Stomach smooth muscle (tissue), 2 donors: ENCODE results near the gene DIAPH2.

Experiments
- H3K27ac ChIP-seq: one replicate; pipeline ENCODE4 v1.7.0; 2013; ENCODE audit warnings: mild to moderate bottlenecking, low read length, inconsistent platforms
- H3K27me3 ChIP-seq, 2 donors: one replicate each; pipeline ENCODE4 v1.7.0; 2013; ENCODE audit warnings: low read length in 2 of 2; ENCODE audit not compliant: insufficient read depth in 2 of 2, control insufficient read depth in 1 of 2
- H3K36me3 ChIP-seq, 2 donors: one replicate each; pipeline ENCODE4 v1.7.0; 2013; ENCODE audit warnings: low read length in 2 of 2; ENCODE audit not compliant: control insufficient read depth in 2 of 2, insufficient read depth in 2 of 2
- H3K4me1 ChIP-seq: one replicate; pipeline ENCODE4 v1.7.0; 2013; ENCODE audit warnings: low read length; ENCODE audit not compliant: control insufficient read depth, insufficient read depth
- H3K4me3 ChIP-seq, 2 donors: one replicate each; pipeline ENCODE4 v1.7.0; 2013; ENCODE audit warnings: low read length in 2 of 2
- H3K9ac ChIP-seq, 2 donors: one replicate each; pipeline ENCODE4 v1.7.0; 2013; ENCODE audit warnings: low read length in 2 of 2, mild to moderate bottlenecking in 1 of 2
- H3K9me3 ChIP-seq, 2 donors: one replicate each; pipeline ENCODE4 v1.7.0; 2013; ENCODE audit warnings: low read length in 2 of 2; ENCODE audit not compliant: control insufficient read depth in 2 of 2
- donor health status: healthy.
- donor health status: Pancreatic carcinoma.

DIAPH2 gene

GRCh38 chrX:96861218-96861617 is 176.6 kb downstream of the DIAPH2 start:
- H3K27ac ChIP-seq = no peak overlapping the region
- no peaks in the 10 kb centered on the region for H3K27me3 ChIP-seq
- no peaks in the 10 kb centered on the region for H3K9me3 ChIP-seq
- H3K4me1 ChIP-seq = no peaks in the 10 kb centered on the region
- no peaks in the 10 kb centered on the region for H3K36me3 ChIP-seq
- no peak overlapping the region for H3K4me3 ChIP-seq
- no peak overlapping the region for H3K9ac ChIP-seq

GRCh38 chrX:96861661-96862060 is 177.0 kb downstream of the DIAPH2 start:
- Histone ChIP-seq H3K27ac (no peak overlapping the region), H3K9me3 (no peaks in the 10 kb centered on the region), H3K9ac (no peak overlapping the region)

GRCh38 chrX:96883608-96884007 is 199.0 kb downstream of the DIAPH2 start, which contains the start of gene RPA4:
TSS of gene RPA4 (plus strand) at chrX:96883908. CDS start at chrX:96884311, 403 bp downstream.
- Histone ChIP-seq H3K9ac (no peak within 1 kb of the TSS), H3K4me3 (no peak within 1 kb of the TSS), H3K36me3 (peaks cover 0 to 3% of the 10 kb centered on the region in 2 donors), H3K4me1 (no peaks in the 10 kb centered on the region), H3K27me3 (no peaks in the 10 kb centered on the region), H3K9me3 (no peaks in the 10 kb centered on the region), H3K27ac (no peak within 1 kb of the TSS)

More at GRCh38 chrX:96861661-96862060, 177.0 kb downstream of the DIAPH2 start:
- H3K36me3 ChIP-seq = no peaks in the 10 kb centered on the region
- no peaks in the 10 kb centered on the region for H3K27me3 ChIP-seq
- H3K4me3 ChIP-seq = no peak overlapping the region
- H3K4me1 ChIP-seq = no peaks in the 10 kb centered on the region

GRCh38 chrX:96884027-96884426 is 199.4 kb downstream of the DIAPH2 start:
- Histone ChIP-seq H3K4me3 (no peak overlapping the region), H3K27ac (no peak overlapping the region), H3K4me1 (no peaks in the 10 kb centered on the region), H3K36me3 (peaks cover 0 to 3% of the 10 kb centered on the region in 2 donors), H3K27me3 (no peaks in the 10 kb centered on the region), H3K9me3 (no peaks in the 10 kb centered on the region), H3K9ac (no peak overlapping the region)

GRCh38 chrX:96889726-96890125 is 205.1 kb downstream of the DIAPH2 start:
- no peaks in the 10 kb centered on the region for H3K4me1 ChIP-seq

GRCh38 chrX:96906741-96907140 is 222.1 kb downstream of the DIAPH2 start:
- no peaks in the 10 kb centered on the region for H3K4me1 ChIP-seq
- H3K9me3 ChIP-seq = no peaks in the 10 kb centered on the region
- H3K27me3 ChIP-seq = no peaks in the 10 kb centered on the region
- no peak overlapping the region for H3K9ac ChIP-seq
- H3K4me3 ChIP-seq = no peak overlapping the region
- H3K27ac ChIP-seq = no peak overlapping the region
- H3K36me3 ChIP-seq = no peaks in the 10 kb centered on the region

More at GRCh38 chrX:96889726-96890125, 205.1 kb downstream of the DIAPH2 start:
- Histone ChIP-seq H3K36me3 (peaks cover 0 to 1% of the 10 kb centered on the region in 2 donors), H3K4me3 (no peak overlapping the region), H3K9me3 (no peaks in the 10 kb centered on the region), H3K9ac (no peak overlapping the region), H3K27ac (no peak overlapping the region), H3K27me3 (no peaks in the 10 kb centered on the region)

GRCh38 chrX:96907516-96908272 is 223.1 kb downstream of the DIAPH2 start:
- Histone ChIP-seq H3K27me3 (no peaks in the 10 kb centered on the region), H3K4me3 (no peak overlapping the region)

GRCh38 chrX:96909291-96909690 is 224.6 kb downstream of the DIAPH2 start:
- H3K36me3 ChIP-seq = no peaks in the 10 kb centered on the region
- H3K4me1 ChIP-seq = no peaks in the 10 kb centered on the region
- no peak overlapping the region for H3K9ac ChIP-seq
- H3K27ac ChIP-seq = no peak overlapping the region
- no peaks in the 10 kb centered on the region for H3K9me3 ChIP-seq
- no peaks in the 10 kb centered on the region for H3K27me3 ChIP-seq
- H3K4me3 ChIP-seq = no peak overlapping the region

More at GRCh38 chrX:96907516-96908272, 223.1 kb downstream of the DIAPH2 start:
- Histone ChIP-seq H3K4me1 (no peaks in the 10 kb centered on the region), H3K9ac (no peak overlapping the region), H3K27ac (no peak overlapping the region), H3K36me3 (no peaks in the 10 kb centered on the region), H3K9me3 (no peaks in the 10 kb centered on the region)

GRCh38 chrX:96918864-96919263 is 234.2 kb downstream of the DIAPH2 start:
- Histone ChIP-seq H3K9me3 (no peaks in the 10 kb centered on the region), H3K36me3 (no peaks in the 10 kb centered on the region), H3K4me3 (no peak overlapping the region), H3K27me3 (no peaks in the 10 kb centered on the region), H3K9ac (no peak overlapping the region), H3K4me1 (no peaks in the 10 kb centered on the region), H3K27ac (no peak overlapping the region)

GRCh38 chrX:96919672-96920071 is 235.0 kb downstream of the DIAPH2 start:
- Histone ChIP-seq H3K9me3 (no peaks in the 10 kb centered on the region), H3K27me3 (no peaks in the 10 kb centered on the region)

GRCh38 chrX:96924581-96924980 is 239.9 kb downstream of the DIAPH2 start:
- H3K27me3 ChIP-seq = no peaks in the 10 kb centered on the region
- no peak overlapping the region for H3K27ac ChIP-seq
- no peaks in the 10 kb centered on the region for H3K9me3 ChIP-seq
- no peaks in the 10 kb centered on the region for H3K4me1 ChIP-seq
- H3K9ac ChIP-seq = no peak overlapping the region
- no peaks in the 10 kb centered on the region for H3K36me3 ChIP-seq
- no peak overlapping the region for H3K4me3 ChIP-seq

More at GRCh38 chrX:96919672-96920071, 235.0 kb downstream of the DIAPH2 start:
- Histone ChIP-seq H3K27ac (no peak overlapping the region), H3K4me3 (no peak overlapping the region), H3K4me1 (no peaks in the 10 kb centered on the region), H3K36me3 (no peaks in the 10 kb centered on the region), H3K9ac (no peak overlapping the region)
